Activated T-cell treated with anti-CD3 and anti-CD28 coated beads, Interleukin-2, amount 50 U/mL, for 1 hour (primary cell): ENCODE results near the gene STRN4.
"Not testable (repeated sequence)": the region's sequence is repeated elsewhere in the genome, so short reads cannot be mapped to it uniquely, and the experiment has no call there.

Experiments used
- DNase-seq: peaks from one replicate; pipeline ENCODE4 v3.0.0-alpha.2; 2020

The STRN4 gene

GRCh38 chr19:46773018-46773399 is 26.8 kb upstream of the STRN4 start:
- no peak for DNase-seq

- no peak for DNase-seq
These were observed 26.1 kb upstream of the STRN4 start for GRCh38 chr19:46772170-46773017.

DNA sequence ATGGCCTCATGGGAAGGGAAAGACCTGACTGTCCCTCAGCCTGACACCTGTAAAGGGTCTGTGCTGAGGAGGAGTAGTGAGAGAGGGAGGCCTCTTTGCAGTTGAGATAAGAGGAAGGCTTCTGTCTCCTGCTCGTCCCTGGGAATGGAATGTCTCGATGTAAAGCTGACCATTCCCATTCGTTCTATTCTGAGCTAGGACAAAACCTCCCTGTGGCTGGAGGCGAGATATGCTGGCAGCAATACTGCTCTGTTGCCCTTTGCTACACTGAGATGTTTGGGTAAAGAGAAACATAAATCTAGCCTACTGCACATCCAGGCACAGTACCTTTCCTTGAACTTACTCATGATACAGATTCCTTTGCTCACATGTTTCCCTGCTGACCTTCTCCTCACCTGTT is 22.5 kb upstream of the STRN4 start:
- DNase-seq, result not testable (repeated sequence)

DNA sequence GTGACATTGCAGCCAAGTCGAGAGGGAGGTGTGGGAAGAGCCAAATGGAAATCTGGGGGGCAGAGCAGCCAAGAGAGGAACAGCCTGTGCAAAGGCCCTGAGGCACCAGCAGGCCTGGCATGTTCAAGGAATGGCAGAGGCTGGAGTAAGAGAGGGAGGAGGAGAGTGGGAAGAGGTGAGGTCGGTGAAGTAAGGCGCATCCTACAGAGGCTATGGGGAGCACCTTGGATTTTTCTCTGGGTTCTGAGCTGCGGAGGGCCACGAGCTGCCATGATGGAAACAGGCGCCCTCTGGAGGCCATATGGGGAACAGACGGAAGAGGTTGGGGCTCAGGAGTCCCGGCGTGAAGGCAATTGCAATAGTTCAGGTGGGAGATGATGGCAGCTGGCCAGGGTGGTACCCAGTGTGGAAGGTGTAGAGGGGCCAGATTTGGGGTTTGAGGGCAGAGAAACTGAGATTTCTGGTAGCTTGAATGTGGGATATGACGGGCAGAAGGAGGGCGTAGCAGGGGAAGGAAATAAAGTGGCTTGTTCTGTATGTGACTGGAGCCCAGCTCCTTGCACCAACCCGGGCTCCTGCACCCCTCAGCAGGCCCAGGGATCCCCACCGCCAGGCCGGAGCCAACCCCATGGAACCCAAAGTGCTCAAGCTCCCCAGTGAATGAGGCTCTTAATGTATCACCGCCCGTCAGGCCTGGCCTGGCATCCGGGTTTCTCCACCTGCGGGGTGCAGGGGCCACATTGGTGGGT is 20.5 kb upstream of the STRN4 start:
- DNase-seq, result peak; percentile 64

DNA sequence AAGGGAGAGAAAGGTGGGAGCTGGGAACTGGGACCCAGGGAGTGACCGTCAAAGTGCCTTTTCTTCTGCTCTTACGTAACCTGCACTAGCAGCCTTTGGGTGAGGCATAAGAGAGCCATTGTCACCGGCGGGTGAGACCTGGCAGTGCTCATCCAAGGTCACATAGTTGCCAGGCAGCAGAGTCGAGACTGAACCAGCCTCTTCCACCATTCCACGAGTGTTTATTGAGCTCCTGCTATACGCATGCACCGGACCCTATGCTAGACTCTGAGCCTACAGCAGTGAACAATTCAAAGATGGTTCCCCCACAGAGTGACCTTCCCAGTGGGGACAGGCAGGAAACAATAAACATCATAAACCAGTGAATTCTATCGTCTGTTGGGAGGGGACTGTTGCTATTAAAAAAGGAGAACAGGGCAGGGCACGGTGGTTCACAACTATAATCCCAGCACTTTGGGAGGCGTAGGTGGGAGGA is 18.6 kb upstream of the STRN4 start:
- no peak for DNase-seq

GRCh38 chr19:46762245-46762890 is 16.1 kb upstream of the STRN4 start:
- no peak for DNase-seq

DNA sequence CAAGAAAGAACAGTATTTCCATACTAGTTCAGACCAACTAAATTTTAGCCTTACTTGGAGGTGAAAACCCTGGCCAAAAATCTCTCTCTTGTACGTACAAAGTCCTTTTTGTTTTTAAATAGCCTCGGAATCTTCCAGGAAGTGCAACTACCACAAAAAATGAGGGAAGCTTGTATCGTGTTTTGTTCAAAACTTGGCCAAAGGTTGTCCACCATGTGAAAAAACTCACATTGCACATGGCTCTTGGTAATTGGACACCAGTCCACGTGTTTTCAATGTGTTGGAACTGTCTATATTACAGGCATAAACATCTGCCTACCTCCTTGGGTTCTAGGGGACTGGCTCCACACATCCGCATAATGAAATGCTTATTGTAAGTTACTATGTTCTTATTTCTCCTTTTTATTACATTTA is 15.2 kb upstream of the STRN4 start:
- no peak for DNase-seq

DNA sequence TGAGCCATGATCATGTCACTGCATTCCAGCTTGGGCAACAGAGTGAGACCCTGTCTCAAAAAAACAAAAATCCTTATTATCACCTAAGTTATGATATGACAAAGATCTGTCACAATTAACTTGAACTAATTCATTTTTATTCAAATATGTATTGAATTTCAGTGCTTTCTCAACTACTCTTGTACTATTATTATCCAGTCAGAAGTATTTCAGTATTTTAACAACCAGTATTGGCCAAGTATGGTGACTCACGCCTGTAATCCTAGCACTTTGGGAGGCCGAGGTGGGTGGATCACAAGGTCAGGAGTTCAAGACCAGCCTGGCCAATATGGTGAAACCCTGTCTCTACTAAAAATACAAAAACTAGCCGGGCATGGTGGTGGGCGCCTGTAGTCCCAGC is 14.6 kb upstream of the STRN4 start:
- not testable (repeated sequence) for DNase-seq

- no peak for DNase-seq
These were observed 14.1 kb upstream of the STRN4 start for GRCh38 chr19:46760363-46760762.

GRCh38 chr19:46759817-46760333 is 13.6 kb upstream of the STRN4 start:
- DNase-seq, result no peak

DNA sequence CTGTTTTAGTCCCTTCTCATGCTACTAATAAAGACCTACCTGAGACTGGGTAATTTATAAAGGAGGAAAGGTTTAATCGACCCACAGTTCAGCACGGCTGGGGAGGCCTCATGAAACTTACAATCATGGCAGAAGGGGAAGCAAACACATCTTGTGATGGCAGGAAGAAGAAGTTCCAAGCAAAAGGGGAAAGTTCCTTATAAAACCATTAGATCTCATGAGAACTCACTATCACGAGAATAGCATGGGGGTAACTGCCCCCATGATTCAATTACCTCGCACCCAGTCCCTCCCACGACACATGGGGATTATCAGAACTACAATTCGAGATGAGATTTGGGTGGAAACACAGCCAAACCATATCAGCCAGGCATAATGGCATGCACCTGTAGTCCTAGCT is 13.0 kb upstream of the STRN4 start:
- no peak for DNase-seq

DNA sequence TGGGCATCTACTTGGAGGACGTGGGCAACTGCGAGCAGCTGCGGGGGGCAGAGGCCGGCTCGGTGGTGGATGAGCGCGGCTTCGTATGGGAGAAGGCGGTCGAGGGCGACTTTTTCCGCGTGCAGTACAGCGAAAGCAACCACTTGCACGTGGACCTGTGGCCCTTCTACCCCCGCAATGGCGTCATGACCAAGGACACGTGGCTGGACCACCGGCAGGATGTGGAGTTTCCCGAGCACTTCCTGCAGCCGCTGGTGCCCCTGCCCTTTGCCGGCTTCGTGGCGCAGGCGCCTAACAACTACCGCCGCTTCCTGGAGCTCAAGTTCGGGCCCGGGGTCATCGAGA is 10.3 kb upstream of the STRN4 start:
- no peak for DNase-seq

DNA sequence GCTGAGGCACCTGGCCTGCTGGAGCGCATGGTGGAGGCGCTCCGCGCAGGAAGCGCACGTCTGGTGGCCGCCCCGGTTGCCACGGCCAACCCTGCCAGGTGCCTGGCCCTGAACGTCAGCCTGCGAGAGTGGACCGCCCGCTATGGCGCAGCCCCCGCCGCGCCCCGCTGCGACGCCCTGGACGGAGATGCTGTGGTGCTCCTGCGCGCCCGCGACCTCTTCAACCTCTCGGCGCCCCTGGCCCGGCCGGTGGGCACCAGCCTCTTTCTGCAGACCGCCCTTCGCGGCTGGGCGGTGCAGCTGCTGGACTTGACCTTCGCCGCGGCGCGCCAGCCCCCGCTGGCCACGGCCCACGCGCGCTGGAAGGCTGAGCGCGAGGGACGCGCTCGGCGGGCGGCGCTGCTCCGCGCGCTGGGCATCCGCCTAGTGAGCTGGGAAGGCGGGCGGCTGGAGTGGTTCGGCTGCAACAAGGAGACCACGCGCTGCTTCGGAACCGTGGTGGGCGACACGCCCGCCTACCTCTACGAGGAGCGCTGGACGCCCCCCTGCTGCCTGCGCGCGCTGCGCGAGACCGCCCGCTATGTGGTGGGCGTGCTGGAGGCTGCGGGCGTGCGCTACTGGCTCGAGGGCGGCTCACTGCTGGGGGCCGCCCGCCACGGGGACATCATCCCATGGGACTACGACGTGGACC is 9.7 kb upstream of the STRN4 start:
- no peak for DNase-seq

- no peak for DNase-seq
These were observed 9.0 kb upstream of the STRN4 start for GRCh38 chr19:46755077-46755852.

- DNase-seq, result peak; percentile 69
These were observed 7.3 kb upstream of the STRN4 start for GRCh38 chr19:46753420-46754155.

DNA sequence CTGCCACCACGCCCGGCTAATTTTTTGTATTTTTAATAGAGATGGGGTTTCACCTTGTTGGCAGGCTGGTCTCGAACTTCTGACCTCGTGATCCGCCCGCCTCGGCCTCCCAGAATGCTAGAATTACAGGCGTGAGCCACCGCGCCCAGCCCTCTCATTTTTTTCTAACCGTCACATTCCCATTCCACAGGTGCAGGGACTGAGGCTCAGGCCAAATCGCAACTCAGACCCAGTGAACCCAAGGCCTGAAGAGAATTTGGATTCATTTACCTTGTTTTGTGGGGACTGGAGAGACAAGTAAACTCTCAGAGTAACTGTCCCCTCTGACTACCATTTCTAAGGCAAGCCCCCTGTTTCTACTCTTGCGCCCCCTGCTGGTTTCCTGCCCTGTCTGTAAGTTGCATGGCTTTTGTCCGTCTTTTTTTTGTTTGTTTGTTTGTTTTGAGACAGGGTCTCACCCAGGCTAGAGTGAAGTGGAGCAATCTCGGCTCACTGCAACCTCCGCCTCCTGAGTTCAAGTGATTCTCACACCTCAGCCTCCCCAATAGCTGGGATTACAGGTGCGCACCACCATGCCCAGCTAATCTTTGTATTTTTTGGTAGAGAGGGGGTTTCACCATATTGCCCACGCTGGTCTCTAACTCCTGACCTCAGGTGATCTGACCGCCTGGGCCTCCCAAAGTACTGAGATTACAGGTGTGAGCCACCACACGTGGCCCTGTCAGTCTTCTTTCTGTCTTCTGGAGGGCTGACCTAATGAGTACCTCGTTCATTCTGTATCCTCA is 2.3 kb upstream of the STRN4 start:
- peak; percentile 71 for DNase-seq

GRCh38 chr19:46745521-46746280 is 549 bp downstream of the STRN4 start, which contains the start of gene FKRP:
Gene FKRP, plus strand, starts transcription at chr19:46746057. Its CDS starts 9,394 bp downstream, at chr19:46755451.
- peak; percentile 62 for DNase-seq

DNA sequence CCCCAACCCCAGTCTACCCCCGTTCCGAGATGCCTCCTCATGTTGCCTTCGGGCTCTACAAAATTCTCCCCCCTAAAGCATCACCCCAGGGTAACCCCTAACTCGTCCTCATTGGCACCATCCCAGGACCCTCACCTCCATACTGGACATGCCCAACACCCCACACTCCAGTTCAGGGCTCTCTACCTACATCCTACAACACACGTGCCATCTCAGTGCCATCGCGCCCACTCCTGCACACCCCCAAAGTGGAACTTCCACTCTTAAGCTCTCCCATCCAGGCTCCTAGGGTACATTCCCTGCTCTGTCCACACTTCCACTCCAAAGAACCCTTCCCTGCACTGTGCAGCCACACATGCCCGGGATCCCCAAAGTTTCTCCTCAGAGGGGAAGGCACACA is 1.2 kb downstream of the STRN4 start:
- DNase-seq, result no peak

GRCh38 chr19:46744005-46744691 is 2.1 kb downstream of the STRN4 start:
- DNase-seq, result no peak
